Measurements from ENCODE around the gene ART3.

DNA sequence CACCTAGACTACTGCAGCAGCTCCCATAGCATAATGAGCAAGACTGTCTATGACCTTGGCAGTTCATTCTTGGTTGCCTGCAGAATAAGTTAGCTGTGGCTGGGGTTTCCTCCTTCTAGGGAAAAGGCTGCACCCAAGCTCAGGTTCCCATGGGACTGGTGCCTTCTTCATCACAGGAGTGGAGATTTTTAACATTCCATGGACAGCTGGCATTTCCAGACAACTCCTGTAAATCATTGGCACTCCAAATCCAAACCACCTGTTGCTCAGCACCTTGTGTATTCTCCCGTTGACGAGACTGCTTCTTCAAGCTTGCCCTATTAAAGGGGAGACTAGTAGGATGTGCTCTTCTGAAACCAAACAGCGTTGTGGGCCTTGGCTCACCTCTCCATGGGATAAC is 81.5 kb downstream of the ART3 start:
- TF ChIP-seq, protein P1, sequence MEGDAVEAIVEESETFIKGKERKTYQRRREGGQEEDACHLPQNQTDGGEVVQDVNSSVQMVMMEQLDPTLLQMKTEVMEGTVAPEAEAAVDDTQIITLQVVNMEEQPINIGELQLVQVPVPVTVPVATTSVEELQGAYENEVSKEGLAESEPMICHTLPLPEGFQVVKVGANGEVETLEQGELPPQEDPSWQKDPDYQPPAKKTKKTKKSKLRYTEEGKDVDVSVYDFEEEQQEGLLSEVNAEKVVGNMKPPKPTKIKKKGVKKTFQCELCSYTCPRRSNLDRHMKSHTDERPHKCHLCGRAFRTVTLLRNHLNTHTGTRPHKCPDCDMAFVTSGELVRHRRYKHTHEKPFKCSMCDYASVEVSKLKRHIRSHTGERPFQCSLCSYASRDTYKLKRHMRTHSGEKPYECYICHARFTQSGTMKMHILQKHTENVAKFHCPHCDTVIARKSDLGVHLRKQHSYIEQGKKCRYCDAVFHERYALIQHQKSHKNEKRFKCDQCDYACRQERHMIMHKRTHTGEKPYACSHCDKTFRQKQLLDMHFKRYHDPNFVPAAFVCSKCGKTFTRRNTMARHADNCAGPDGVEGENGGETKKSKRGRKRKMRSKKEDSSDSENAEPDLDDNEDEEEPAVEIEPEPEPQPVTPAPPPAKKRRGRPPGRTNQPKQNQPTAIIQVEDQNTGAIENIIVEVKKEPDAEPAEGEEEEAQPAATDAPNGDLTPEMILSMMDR (IDR thresholded peaks at IDR 0.05), result no peak
- no peak for TF ChIP-seq POLR2A (IDR thresholded peaks at IDR 0.05)
